ENCODE results near the gene DNAJB6. TPM values are rescaled to one million over a fixed set of nuclear protein-coding genes. Genes with fewer than 3 reads are reported as not detected.

The DNAJB6 gene
- total RNA-seq, 1 experiment from 2014 or later: 137 TPM

- BruUV-seq (replicated peaks): no TSS peak
These were observed 101.6 kb downstream of the DNAJB6 start for GRCh38 chr7:157438121-157439025.

DNA sequence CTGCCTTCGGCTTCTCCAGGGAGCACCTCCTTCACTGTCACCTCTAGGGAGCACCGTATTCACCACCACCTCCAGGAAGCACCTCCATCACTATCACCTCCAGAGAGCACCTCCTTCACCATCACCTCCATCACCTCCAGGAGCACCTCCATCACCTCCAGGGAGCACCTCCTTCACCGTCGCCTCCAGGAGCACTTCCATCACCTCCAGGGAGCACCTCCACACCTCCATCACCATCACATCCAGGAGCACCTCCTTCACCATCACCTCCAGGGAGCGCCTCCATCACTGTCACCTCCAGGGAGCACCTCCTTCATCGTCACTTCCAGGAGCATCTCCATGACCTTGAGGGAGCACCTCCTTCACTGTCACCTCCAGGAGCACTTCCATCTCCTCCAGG is 102.3 kb downstream of the DNAJB6 start:
- Mint-ChIP-seq H3K27me3 (ENCODE audit: unreplicated experiment) (no peaks in the 10 kb centered on the region), H3K4me3 (ENCODE audit: low read depth, unreplicated experiment) (no peak overlapping the region), H3K4me1 (ENCODE audit: low read depth, unreplicated experiment) (no peaks in the 10 kb centered on the region), H3K36me3 (ENCODE audit: insufficient read depth, unreplicated experiment) (peaks cover 8% of the 10 kb centered on the region), H3K9me3 (ENCODE audit: low read depth, unreplicated experiment) (peaks cover 8% of the 10 kb centered on the region), H3K27ac (ENCODE audit: unreplicated experiment) (no peak overlapping the region)
- CTCF ChIA-PET: no interaction called here
- intact Hi-C loops (cut with micrococcal nuclease; ENCODE audit: unreplicated experiment): no loop called here
- TF ChIP-seq CTCF (IDR thresholded peaks at IDR 0.05; ENCODE audit: unreplicated experiment): no peak
- DNase-seq: no peak
- BruUV-seq (replicated peaks): no TSS peak

More at GRCh38 chr7:157438121-157439025, 101.6 kb downstream of the DNAJB6 start:
- CTCF ChIA-PET: no interaction called here
- intact Hi-C loops (cut with micrococcal nuclease; ENCODE audit: unreplicated experiment): no loop called here
- H3K36me3 Mint-ChIP-seq (ENCODE audit: insufficient read depth, unreplicated experiment): peaks cover 8% of the 10 kb centered on the region
- H3K27ac Mint-ChIP-seq (ENCODE audit: unreplicated experiment): no peak overlapping the region
- no peaks in the 10 kb centered on the region for H3K4me1 Mint-ChIP-seq (ENCODE audit: low read depth, unreplicated experiment)
- H3K4me3 Mint-ChIP-seq (ENCODE audit: low read depth, unreplicated experiment): no peak overlapping the region
- DNase-seq: no peak
- peaks cover 8% of the 10 kb centered on the region for H3K9me3 Mint-ChIP-seq (ENCODE audit: low read depth, unreplicated experiment)
- H3K27me3 Mint-ChIP-seq (ENCODE audit: unreplicated experiment): no peaks in the 10 kb centered on the region
- TF ChIP-seq CTCF (IDR thresholded peaks at IDR 0.05; ENCODE audit: unreplicated experiment): no peak

DNA sequence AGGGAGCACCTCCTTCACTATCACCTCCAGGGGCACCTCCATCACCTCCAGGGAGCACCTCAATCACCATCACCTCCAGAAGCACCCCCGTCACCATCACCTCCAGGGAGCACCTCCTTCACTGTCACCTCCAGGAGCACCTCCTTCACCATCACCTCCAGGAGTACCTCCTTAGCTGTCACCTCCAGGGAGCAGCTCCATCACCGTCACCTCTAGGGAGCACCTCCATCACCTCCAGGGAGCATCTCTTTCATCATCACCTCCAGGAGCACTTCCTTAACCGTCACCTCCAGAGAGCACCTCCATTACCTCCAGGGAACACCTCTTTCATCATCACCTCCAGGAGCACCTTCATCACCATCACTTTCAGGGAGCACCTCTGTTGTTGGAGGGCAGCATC is 103.0 kb downstream of the DNAJB6 start:
- Mint-ChIP-seq H3K4me3 (ENCODE audit: low read depth, unreplicated experiment) (no peak overlapping the region), H3K27me3 (ENCODE audit: unreplicated experiment) (no peaks in the 10 kb centered on the region), H3K36me3 (ENCODE audit: insufficient read depth, unreplicated experiment) (peaks cover 8% of the 10 kb centered on the region), H3K27ac (ENCODE audit: unreplicated experiment) (no peak overlapping the region), H3K9me3 (ENCODE audit: low read depth, unreplicated experiment) (peaks cover 8% of the 10 kb centered on the region), H3K4me1 (ENCODE audit: low read depth, unreplicated experiment) (no peaks in the 10 kb centered on the region)
- intact Hi-C loops (cut with micrococcal nuclease; ENCODE audit: unreplicated experiment): no loop called here
- TF ChIP-seq CTCF (IDR thresholded peaks at IDR 0.05; ENCODE audit: unreplicated experiment): no peak
- no TSS peak for BruUV-seq (replicated peaks)
- no peak for DNase-seq
- CTCF ChIA-PET: no interaction called here

GRCh38 chr7:157440346-157441022 is 103.7 kb downstream of the DNAJB6 start:
- DNase-seq: no peak
- H3K27me3 Mint-ChIP-seq (ENCODE audit: unreplicated experiment): no peaks in the 10 kb centered on the region
- no peak for TF ChIP-seq CTCF (IDR thresholded peaks at IDR 0.05; ENCODE audit: unreplicated experiment)
- H3K36me3 Mint-ChIP-seq (ENCODE audit: insufficient read depth, unreplicated experiment): peaks cover 8% of the 10 kb centered on the region
- H3K27ac Mint-ChIP-seq (ENCODE audit: unreplicated experiment): no peak overlapping the region
- peaks cover 8% of the 10 kb centered on the region for H3K9me3 Mint-ChIP-seq (ENCODE audit: low read depth, unreplicated experiment)
- BruUV-seq (replicated peaks): no TSS peak
- H3K4me1 Mint-ChIP-seq (ENCODE audit: low read depth, unreplicated experiment): no peaks in the 10 kb centered on the region
- CTCF ChIA-PET: no interaction called here
- H3K4me3 Mint-ChIP-seq (ENCODE audit: low read depth, unreplicated experiment): no peak overlapping the region
- intact Hi-C loops (cut with micrococcal nuclease; ENCODE audit: unreplicated experiment): no loop called here

Data from Calu3 (cell line).